Ectodermal cell (in vitro differentiated cells): Measurements from ENCODE around the gene HIVEP3.

Experiments
- H3K27ac ChIP-seq: 2 replicates; pipeline ENCODE4 v1.7.0; 2013; ENCODE audit warnings: mild to moderate bottlenecking, low read depth, low read length; ENCODE audit not compliant: insufficient read depth, poor library complexity, severe bottlenecking
- H3K27me3 ChIP-seq: 2 replicates; pipeline ENCODE4 v1.7.0; 2013; ENCODE audit warnings: mild to moderate bottlenecking, low read length; ENCODE audit not compliant: insufficient read depth, control insufficient read depth, poor library complexity, severe bottlenecking
- H3K36me3 ChIP-seq: one replicate; pipeline ENCODE4 v1.7.0; 2013; ENCODE audit warnings: low read length; ENCODE audit not compliant: control insufficient read depth, insufficient read depth
- H3K4me1 ChIP-seq: one replicate; pipeline ENCODE4 v1.7.0; 2013; ENCODE audit warnings: low read length; ENCODE audit not compliant: control insufficient read depth, insufficient read depth
- H3K4me3 ChIP-seq: 2 replicates; pipeline ENCODE4 v1.7.0; 2013; ENCODE audit warnings: low read depth, low read length, control low read depth; ENCODE audit not compliant: insufficient read depth
- H3K9me3 ChIP-seq: 2 replicates; pipeline ENCODE4 v1.7.0; 2013; ENCODE audit warnings: mild to moderate bottlenecking, low read length, moderate library complexity; ENCODE audit not compliant: control insufficient read depth
- WGBS, 2 experiments: methylation state at CpG; one replicate each; pipeline ENCODE4 v1.1.7; 2013; ENCODE audit warnings: missing lambda C conversion rate in 2 of 2; 5-methylcytosine and 5-hydroxymethylcytosine counted together

Gene HIVEP3

DNA sequence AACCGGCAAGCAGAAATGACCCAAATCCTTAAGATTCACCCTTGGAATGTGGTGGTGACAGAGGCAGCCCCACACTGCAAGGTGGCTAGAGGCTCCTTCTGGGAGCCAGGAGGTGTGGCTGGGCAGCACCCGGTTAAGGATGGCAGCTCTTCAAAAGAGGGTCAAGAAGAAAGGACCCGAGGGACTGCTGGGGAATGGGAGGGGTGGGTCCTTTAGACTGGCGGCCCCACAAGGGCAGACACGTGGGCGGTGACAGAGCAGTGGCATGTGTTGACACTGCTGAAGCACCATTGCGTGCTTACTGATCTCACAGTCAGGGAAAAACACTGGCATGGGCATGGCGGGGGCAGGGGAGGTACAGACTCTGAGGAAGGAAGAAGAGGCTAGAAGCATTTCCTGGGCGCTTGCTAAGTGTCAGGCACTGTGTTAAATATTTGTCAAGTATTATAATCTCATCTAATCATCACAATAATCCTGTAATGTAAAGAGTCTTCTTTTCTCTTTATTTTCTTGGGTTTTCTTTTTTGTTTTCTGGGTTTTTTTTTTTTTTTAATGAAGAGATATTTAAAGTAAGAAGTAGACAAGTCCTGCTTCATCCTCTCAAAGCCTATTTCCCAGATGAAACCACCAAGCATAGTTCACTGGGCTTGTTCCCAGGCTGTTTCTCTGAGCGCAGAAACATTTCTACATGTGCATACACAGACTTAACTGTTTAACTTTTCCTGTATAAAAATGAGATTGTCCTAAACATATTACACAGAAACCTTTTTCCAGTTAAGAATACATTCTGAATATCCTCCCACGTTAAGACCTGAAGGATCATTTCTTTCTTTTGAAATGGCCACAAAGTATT, 268.5 kb downstream of the HIVEP3 start:
- no peaks in the 10 kb centered on the region for H3K36me3 ChIP-seq
- no peaks in the 10 kb centered on the region for H3K9me3 ChIP-seq
- no peaks in the 10 kb centered on the region for H3K4me1 ChIP-seq
- H3K4me3 ChIP-seq, result no peak overlapping the region
- WGBS, 2 experiments, result 50 to 59% methylated on average over 10 of the region's 11 CpGs
- H3K27ac ChIP-seq, result no peak overlapping the region
- no peaks in the 10 kb centered on the region for H3K27me3 ChIP-seq

GRCh38 chr1:41649396-41650027, 269.2 kb downstream of the HIVEP3 start:
- Histone ChIP-seq H3K27ac (no peak overlapping the region), H3K9me3 (no peaks in the 10 kb centered on the region)

GRCh38 chr1:41648844-41649243, 269.9 kb downstream of the HIVEP3 start:
- H3K4me3 ChIP-seq, result no peak overlapping the region

More at GRCh38 chr1:41649396-41650027, 269.2 kb downstream of the HIVEP3 start:
- no peaks in the 10 kb centered on the region for H3K27me3 ChIP-seq
- no peak overlapping the region for H3K4me3 ChIP-seq
- no peaks in the 10 kb centered on the region for H3K4me1 ChIP-seq
- 66 to 78% methylated on average over 7 to 9 of the region's 9 CpGs for whole genome bisulfite sequencing, 2 experiments
- H3K36me3 ChIP-seq, result no peaks in the 10 kb centered on the region

GRCh38 chr1:41648230-41648629, 270.5 kb downstream of the HIVEP3 start:
- 95 to 97% methylated on average over 5 of the region's 5 CpGs for WGBS, 2 experiments
- Histone ChIP-seq H3K36me3 (no peaks in the 10 kb centered on the region), H3K27me3 (no peaks in the 10 kb centered on the region)

More at GRCh38 chr1:41648844-41649243, 269.9 kb downstream of the HIVEP3 start:
- Histone ChIP-seq H3K4me1 (no peaks in the 10 kb centered on the region), H3K27me3 (no peaks in the 10 kb centered on the region), H3K36me3 (no peaks in the 10 kb centered on the region), H3K27ac (no peak overlapping the region), H3K9me3 (no peaks in the 10 kb centered on the region)
- WGBS, 2 experiments, result 95 to 97% methylated on average over 6 of the region's 6 CpGs

GRCh38 chr1:41647221-41648135, 271.2 kb downstream of the HIVEP3 start:
- Histone ChIP-seq H3K36me3 (no peaks in the 10 kb centered on the region), H3K4me1 (no peaks in the 10 kb centered on the region), H3K27me3 (no peaks in the 10 kb centered on the region), H3K4me3 (no peak overlapping the region), H3K9me3 (no peaks in the 10 kb centered on the region), H3K27ac (no peak overlapping the region)
- 87 to 96% methylated on average over 4 of the region's 4 CpGs for WGBS, 2 experiments

More at GRCh38 chr1:41648230-41648629, 270.5 kb downstream of the HIVEP3 start:
- Histone ChIP-seq H3K4me1 (no peaks in the 10 kb centered on the region), H3K9me3 (no peaks in the 10 kb centered on the region), H3K4me3 (no peak overlapping the region), H3K27ac (no peak overlapping the region)

DNA sequence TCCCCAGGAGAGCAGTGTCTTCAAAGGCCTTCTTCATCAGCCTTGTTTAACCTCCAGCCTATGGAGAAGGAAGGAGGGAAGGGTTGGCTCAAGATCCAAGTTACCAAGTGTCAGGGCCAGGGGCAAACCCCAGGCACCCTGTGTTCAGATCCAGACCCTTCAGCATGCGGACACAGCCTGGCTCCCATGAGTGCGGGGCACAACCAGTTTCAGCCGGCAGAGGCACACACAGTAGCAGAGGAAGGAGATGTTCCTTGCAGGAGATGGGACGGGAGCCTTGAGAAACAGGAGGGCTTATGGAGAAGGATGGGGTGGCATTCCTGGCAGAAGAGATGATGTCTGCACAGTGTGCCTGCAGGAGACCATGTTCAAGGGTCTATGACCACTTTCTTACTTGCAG, 272.5 kb downstream of the HIVEP3 start:
- no peaks in the 10 kb centered on the region for H3K9me3 ChIP-seq
- 96% methylated on average over 4 of the region's 4 CpGs for WGBS, 2 experiments
- no peaks in the 10 kb centered on the region for H3K4me1 ChIP-seq
- H3K27ac ChIP-seq, result no peak overlapping the region
- H3K4me3 ChIP-seq, result no peak overlapping the region
- H3K36me3 ChIP-seq, result no peaks in the 10 kb centered on the region
- H3K27me3 ChIP-seq, result no peaks in the 10 kb centered on the region

GRCh38 chr1:41645062-41645461, 273.7 kb downstream of the HIVEP3 start:
- WGBS, 2 experiments, result 93% methylated on average over 2 of the region's 2 CpGs
- Histone ChIP-seq H3K9me3 (no peaks in the 10 kb centered on the region), H3K4me1 (no peaks in the 10 kb centered on the region), H3K27ac (no peak overlapping the region), H3K4me3 (no peak overlapping the region), H3K36me3 (no peaks in the 10 kb centered on the region), H3K27me3 (no peaks in the 10 kb centered on the region)

DNA sequence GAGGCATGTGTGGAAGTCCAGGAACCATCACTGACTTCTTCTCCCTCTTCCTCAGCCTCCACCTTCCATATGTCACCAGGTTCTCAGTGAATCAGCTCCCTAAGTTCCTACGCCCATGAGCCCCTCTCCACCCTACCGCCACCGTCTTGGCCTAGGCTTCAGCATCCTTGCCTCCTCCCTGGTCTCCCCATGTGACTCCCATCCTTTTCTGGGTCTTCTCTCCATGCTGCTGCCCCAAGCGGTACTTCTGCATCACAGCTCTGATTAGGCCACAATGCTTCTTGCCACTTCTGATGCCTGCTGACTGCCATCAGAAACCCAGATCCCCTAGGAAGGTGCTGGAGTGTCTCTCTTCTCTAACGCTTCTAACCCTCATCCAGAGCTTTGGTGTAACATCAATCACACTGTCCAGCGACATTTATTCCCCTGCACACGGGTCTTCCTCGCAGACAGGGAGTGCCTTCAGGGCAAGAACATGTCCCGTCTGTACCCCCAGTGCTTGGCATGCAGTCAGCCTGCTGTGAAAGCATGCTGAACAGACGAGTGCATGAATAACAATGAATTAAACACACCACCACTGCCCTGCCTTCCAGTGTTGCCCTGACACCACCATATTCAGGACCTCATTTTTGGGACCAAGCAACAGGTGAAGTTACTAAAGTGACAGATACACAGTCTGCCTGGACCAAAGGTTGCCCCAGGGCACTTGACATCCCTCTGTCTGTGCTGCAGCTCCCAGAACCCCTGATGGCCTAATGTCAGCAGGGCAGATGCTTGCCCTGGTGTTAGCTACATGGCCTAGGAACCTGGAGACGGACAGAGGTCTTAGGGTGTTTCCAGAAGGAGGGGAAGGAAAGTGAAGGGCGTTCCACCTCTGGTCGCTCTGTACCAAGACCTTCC, 275.6 kb downstream of the HIVEP3 start:
- H3K4me3 ChIP-seq, result no peak overlapping the region
- H3K27me3 ChIP-seq, result no peaks in the 10 kb centered on the region
- 88 to 90% methylated on average over 11 to 13 of the region's 13 CpGs for WGBS, 2 experiments
- H3K9me3 ChIP-seq, result no peaks in the 10 kb centered on the region
- no peaks in the 10 kb centered on the region for H3K4me1 ChIP-seq
- H3K27ac ChIP-seq, result no peak overlapping the region
- no peaks in the 10 kb centered on the region for H3K36me3 ChIP-seq

GRCh38 chr1:41641941-41642527, 276.7 kb downstream of the HIVEP3 start:
- no peaks in the 10 kb centered on the region for H3K36me3 ChIP-seq
- H3K9me3 ChIP-seq, result no peaks in the 10 kb centered on the region
- WGBS, 2 experiments, result 91 to 92% methylated on average over 7 of the region's 7 CpGs
- no peak overlapping the region for H3K27ac ChIP-seq
- H3K4me3 ChIP-seq, result no peak overlapping the region
- H3K27me3 ChIP-seq, result no peaks in the 10 kb centered on the region
- no peaks in the 10 kb centered on the region for H3K4me1 ChIP-seq
